Fibroblast of villous mesenchyme (primary cell): ENCODE results near the gene PKD2L1. TPM values are rescaled to one million over a fixed set of nuclear protein-coding genes. Genes with fewer than 3 reads are reported as not detected.

ENCODE experiments used
- DNase-seq: peaks from one replicate; pipeline ENCODE4 v3.0.0-alpha.2; 2010; ENCODE audit warnings: low read depth
- H3K4me3 ChIP-seq: 2 replicates; pipeline ENCODE4 v1.5.1; 2011; ENCODE audit warnings: low read depth, mild to moderate bottlenecking, low read length
- CTCF ChIP-seq: IDR thresholded peaks from 2 replicates; pipeline ENCODE4 v1.5.1; 2012; ENCODE audit warnings: low read depth, mild to moderate bottlenecking, low read length; ENCODE audit not compliant: insufficient read depth
- total RNA-seq: library from RNA; depleted of rRNA; stranded (reverse); fragments of >200 nt; gene quantifications from 2 replicates; pipeline ENCODE4 v1.2.3, GENCODE V29; 2012

The PKD2L1 gene
- total RNA-seq, 1 donor, result not detected

- DNase-seq, result no peak
- no peak overlapping the region for H3K4me3 ChIP-seq
- no peak for TF ChIP-seq CTCF
These were observed 1.8 kb downstream of the PKD2L1 start for GRCh38 chr10:100328198-100328597.

DNA sequence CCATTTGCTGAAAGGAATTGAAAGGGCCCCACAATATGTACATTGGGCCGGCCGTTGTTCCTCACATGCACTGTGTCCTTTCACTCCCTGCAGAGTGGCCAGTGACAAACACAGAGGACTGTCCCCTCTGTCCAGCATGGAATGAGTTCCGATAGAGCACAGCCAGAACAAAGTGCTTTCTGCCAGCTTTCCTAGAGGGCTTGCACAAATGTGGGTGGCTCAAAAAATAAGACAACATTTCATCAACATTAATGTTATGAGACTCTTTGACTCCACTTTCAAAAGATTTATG is 2.4 kb downstream of the PKD2L1 start:
- no peak overlapping the region for H3K4me3 ChIP-seq
- no peak for TF ChIP-seq CTCF
- no peak for DNase-seq

GRCh38 chr10:100327007-100327717 is 2.9 kb downstream of the PKD2L1 start:
- DNase-seq, result no peak
- no peak for TF ChIP-seq CTCF
- H3K4me3 ChIP-seq, result no peak overlapping the region

DNA sequence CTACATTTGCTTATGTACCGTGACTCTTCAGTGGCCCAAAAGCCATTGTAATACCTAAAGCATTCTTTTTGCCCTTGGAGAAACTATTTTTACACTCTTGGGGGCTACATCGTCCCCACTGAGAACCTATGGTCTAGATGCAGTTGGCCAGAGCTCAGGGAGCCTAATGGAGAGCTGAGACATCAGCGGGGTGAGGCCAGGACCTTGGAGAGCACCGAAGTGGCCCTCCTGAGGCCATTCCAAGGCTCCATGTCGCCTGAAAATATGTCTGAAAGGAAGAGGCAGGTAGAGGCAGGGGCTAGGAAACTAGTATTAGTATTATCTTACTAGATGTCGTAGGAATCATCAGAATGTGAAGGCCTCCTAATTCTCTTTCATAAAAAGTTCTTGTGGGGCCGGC is 4.9 kb downstream of the PKD2L1 start:
- no peak for DNase-seq
- no peak for TF ChIP-seq CTCF
- H3K4me3 ChIP-seq, result no peak overlapping the region

- TF ChIP-seq CTCF, result no peak
- no peak overlapping the region for H3K4me3 ChIP-seq
These were observed 10.2 kb downstream of the PKD2L1 start for GRCh38 chr10:100319707-100320402.

GRCh38 chr10:100318207-100318606 is 11.8 kb downstream of the PKD2L1 start:
- H3K4me3 ChIP-seq, result no peak overlapping the region
- TF ChIP-seq CTCF, result no peak
- DNase-seq, result no peak

More at GRCh38 chr10:100319707-100320402, 10.2 kb downstream of the PKD2L1 start:
- DNase-seq, result no peak

GRCh38 chr10:100315615-100316014 is 14.4 kb downstream of the PKD2L1 start:
- no peak for TF ChIP-seq CTCF
- H3K4me3 ChIP-seq, result no peak overlapping the region
- DNase-seq, result no peak
